Endodermal cell (in vitro differentiated cells): ENCODE data around the gene OR5I1. TPM values are rescaled to one million over a fixed set of nuclear protein-coding genes. Genes with fewer than 3 reads are reported as not detected.

Source experiments
- DNase-seq: peaks from one replicate; pipeline ENCODE4 v3.0.0-alpha.2; 2017
- H3K27ac ChIP-seq: 2 replicates; pipeline ENCODE4 v1.5.1; 2013; ENCODE audit warnings: mild to moderate bottlenecking, low read depth, low read length, moderate library complexity
- H3K27me3 ChIP-seq: 2 replicates; pipeline ENCODE4 v1.6.1; 2013; ENCODE audit warnings: mild to moderate bottlenecking, low read length, moderate library complexity; ENCODE audit not compliant: insufficient read depth, control insufficient read depth, poor library complexity, severe bottlenecking
- H3K36me3 ChIP-seq: 2 replicates; pipeline ENCODE4 v1.7.0; 2013; ENCODE audit warnings: mild to moderate bottlenecking, low read length, moderate library complexity; ENCODE audit not compliant: control insufficient read depth, insufficient read depth
- H3K4me1 ChIP-seq: one replicate; pipeline ENCODE4 v1.7.0; 2013; ENCODE audit warnings: low read length; ENCODE audit not compliant: control insufficient read depth, insufficient read depth
- H3K4me3 ChIP-seq: 2 replicates; pipeline ENCODE4 v1.5.1; 2013; ENCODE audit warnings: mild to moderate bottlenecking, low read length, moderate library complexity
- H3K9ac ChIP-seq: 2 replicates; pipeline ENCODE4 v1.6.1; 2013; ENCODE audit warnings: mild to moderate bottlenecking, low read length, moderate library complexity; ENCODE audit not compliant: poor library complexity, severe bottlenecking; ENCODE audit errors: extremely low read depth
- H3K9me3 ChIP-seq: 2 replicates; pipeline ENCODE4 v1.6.1; 2013; ENCODE audit warnings: mild to moderate bottlenecking, low read length, moderate library complexity; ENCODE audit not compliant: control insufficient read depth
- H3K27ac Mint-ChIP-seq: 2 replicates; pipeline ENCODE4 v1.8.0; 2020; ENCODE audit warnings: mixed read lengths
- H3K27me3 Mint-ChIP-seq: 2 replicates; pipeline ENCODE4 v1.8.0; 2021; ENCODE audit warnings: mild to moderate bottlenecking, mixed read lengths; ENCODE audit not compliant: insufficient read depth
- H3K36me3 Mint-ChIP-seq: 2 replicates; pipeline ENCODE4 v1.8.0; 2020; ENCODE audit warnings: low read depth, mixed read lengths
- H3K4me1 Mint-ChIP-seq: 2 replicates; pipeline ENCODE4 v1.8.0; 2020; ENCODE audit warnings: mixed read lengths
- H3K4me3 Mint-ChIP-seq: 2 replicates; pipeline ENCODE4 v1.8.0; 2020; ENCODE audit warnings: mild to moderate bottlenecking, moderate library complexity, mixed read lengths
- H3K9me3 Mint-ChIP-seq: 2 replicates; pipeline ENCODE4 v1.8.0; 2020; ENCODE audit warnings: mild to moderate bottlenecking, mixed read lengths
- CTCF ChIP-seq: fragments of 200-600 bp; sonication (generic); conservative IDR thresholded peaks from 2 replicates; pipeline ENCODE4 v1.5.0; 2021; ENCODE audit warnings: antibody characterized with exemption, mild to moderate bottlenecking
- WGBS, 2 experiments: methylation state at CpG; one replicate each; pipeline versions ENCODE4 v1.1.5 to v1.1.7; 2013; ENCODE audit warnings: missing lambda C conversion rate in 2 of 2, mixed read lengths in 1 of 2; ENCODE audit not compliant: insufficient coverage in 1 of 2, insufficient read length in 1 of 2; 5-methylcytosine and 5-hydroxymethylcytosine counted together
- total RNA-seq, 2 donors: library from RNA; stranded (reverse); fragmentation: NEBNext Ultra II Directional in 1 of 2; extraction: Animal tissue kit (Norgen Biotek cat#: 25700) in 1 of 2; gene quantifications; 2 replicates in 1 of 2; 3 replicates in 1 of 2; pipeline ENCODE4 v1.2.1, GENCODE V29; 2021

Gene OR5I1
- total RNA-seq, 2 donors from 2014 or later: not detected

- peaks cover 9% of the 10 kb centered on the region for H3K9me3 Mint-ChIP-seq
- no peak overlapping the region for H3K4me3 ChIP-seq
- no peak overlapping the region for H3K27ac Mint-ChIP-seq
- peak; percentile 61 for DNase-seq
- H3K4me1 ChIP-seq: no peaks in the 10 kb centered on the region
- no peak overlapping the region for H3K9ac ChIP-seq
- H3K4me3 Mint-ChIP-seq: no peak overlapping the region
- TF ChIP-seq CTCF: peak; percentile 64
- 76 to 87% methylated on average over 2 to 4 of the region's 4 CpGs for WGBS, 2 experiments
- H3K36me3 Mint-ChIP-seq: no peaks in the 10 kb centered on the region
- H3K27ac ChIP-seq: no peak overlapping the region
- no peaks in the 10 kb centered on the region for H3K4me1 Mint-ChIP-seq
- no peaks in the 10 kb centered on the region for H3K27me3 ChIP-seq
- peaks cover 17% of the 10 kb centered on the region for H3K9me3 ChIP-seq
- H3K36me3 ChIP-seq: peaks cover 3% of the 10 kb centered on the region
- no peaks in the 10 kb centered on the region for H3K27me3 Mint-ChIP-seq
These were observed 13.1 kb upstream of the OR5I1 start for GRCh38 chr11:55949330-55949729.

GRCh38 chr11:55942785-55943392, 6.7 kb upstream of the OR5I1 start:
- H3K9me3 Mint-ChIP-seq: peaks cover 4% of the 10 kb centered on the region
- peaks cover 3% of the 10 kb centered on the region for H3K36me3 ChIP-seq
- H3K27ac Mint-ChIP-seq: no peak overlapping the region
- no peak overlapping the region for H3K27ac ChIP-seq
- H3K27me3 ChIP-seq: no peaks in the 10 kb centered on the region
- no peak overlapping the region for H3K4me3 ChIP-seq
- no peak overlapping the region for H3K9ac ChIP-seq
- H3K9me3 ChIP-seq: peaks cover 13% of the 10 kb centered on the region
- H3K4me1 ChIP-seq: no peaks in the 10 kb centered on the region
- H3K4me1 Mint-ChIP-seq: no peaks in the 10 kb centered on the region
- TF ChIP-seq CTCF: peak; percentile 85
- no peaks in the 10 kb centered on the region for H3K36me3 Mint-ChIP-seq
- H3K27me3 Mint-ChIP-seq: no peaks in the 10 kb centered on the region
- DNase-seq: no peak
- H3K4me3 Mint-ChIP-seq: no peak overlapping the region
- WGBS, 2 experiments: 36% methylated on average over 2 of the region's 3 CpGs; no CpG with 5 or more reads in 1 of the 2 experiments

- peaks cover 35% of the 10 kb centered on the region for H3K9me3 ChIP-seq
- no peak overlapping the region for H3K4me3 Mint-ChIP-seq
- no peaks in the 10 kb centered on the region for H3K27me3 ChIP-seq
- TF ChIP-seq CTCF: no peak
- H3K27ac Mint-ChIP-seq: no peak overlapping the region
- no peaks in the 10 kb centered on the region for H3K4me1 ChIP-seq
- no peak overlapping the region for H3K4me3 ChIP-seq
- no peaks in the 10 kb centered on the region for H3K27me3 Mint-ChIP-seq
- H3K9ac ChIP-seq: no peak overlapping the region
- no peak for DNase-seq
- WGBS, 2 experiments: 83 to 87% methylated on average over 3 to 5 of the region's 5 CpGs
- no peaks in the 10 kb centered on the region for H3K36me3 Mint-ChIP-seq
- no peaks in the 10 kb centered on the region for H3K36me3 ChIP-seq
- H3K27ac ChIP-seq: no peak overlapping the region
- peaks cover 45% of the 10 kb centered on the region for H3K9me3 Mint-ChIP-seq
- no peaks in the 10 kb centered on the region for H3K4me1 Mint-ChIP-seq
These were observed 15.7 kb downstream of the OR5I1 start for GRCh38 chr11:55920537-55920936.
